SK-N-SH (cell line): Measurements from ENCODE around the gene OR52E6.

Source experiments
- ELF1 ChIP-seq: IDR thresholded peaks from 2 replicates; pipeline ENCODE4 v1.4.0; 2012
- EP300 ChIP-seq, 2 experiments: IDR thresholded peaks; 2 replicates each; pipeline versions ENCODE4 v1.4.0 to v1.6.1; 2012; ENCODE audit warnings: borderline replicate concordance in 1 of 2, low read depth in 1 of 2, low read length in 1 of 2
- FOXJ3 ChIP-seq: sonication (generic); formaldehyde crosslinking; IDR thresholded peaks from 2 replicates; pipeline ENCODE4 v1.5.1; 2020; ENCODE audit warnings: mild to moderate bottlenecking, missing genetic modification reagents
- SIN3A ChIP-seq: IDR thresholded peaks from 2 replicates; pipeline ENCODE4 v1.6.1; 2012; ENCODE audit warnings: low read depth, mild to moderate bottlenecking, low read length, moderate library complexity, borderline replicate concordance
- TF ChIP-seq, protein P1 (sequence below): fragments of 200-600 bp; sonication (generic); IDR thresholded peaks from 2 replicates; pipeline ENCODE4 v1.6.1; 2017; ENCODE audit warnings: antibody characterized with exemption, mild to moderate bottlenecking, moderate library complexity

- no peak for TF ChIP-seq FOXJ3 (CRISPR knock-in tag)
- TF ChIP-seq, protein P1, sequence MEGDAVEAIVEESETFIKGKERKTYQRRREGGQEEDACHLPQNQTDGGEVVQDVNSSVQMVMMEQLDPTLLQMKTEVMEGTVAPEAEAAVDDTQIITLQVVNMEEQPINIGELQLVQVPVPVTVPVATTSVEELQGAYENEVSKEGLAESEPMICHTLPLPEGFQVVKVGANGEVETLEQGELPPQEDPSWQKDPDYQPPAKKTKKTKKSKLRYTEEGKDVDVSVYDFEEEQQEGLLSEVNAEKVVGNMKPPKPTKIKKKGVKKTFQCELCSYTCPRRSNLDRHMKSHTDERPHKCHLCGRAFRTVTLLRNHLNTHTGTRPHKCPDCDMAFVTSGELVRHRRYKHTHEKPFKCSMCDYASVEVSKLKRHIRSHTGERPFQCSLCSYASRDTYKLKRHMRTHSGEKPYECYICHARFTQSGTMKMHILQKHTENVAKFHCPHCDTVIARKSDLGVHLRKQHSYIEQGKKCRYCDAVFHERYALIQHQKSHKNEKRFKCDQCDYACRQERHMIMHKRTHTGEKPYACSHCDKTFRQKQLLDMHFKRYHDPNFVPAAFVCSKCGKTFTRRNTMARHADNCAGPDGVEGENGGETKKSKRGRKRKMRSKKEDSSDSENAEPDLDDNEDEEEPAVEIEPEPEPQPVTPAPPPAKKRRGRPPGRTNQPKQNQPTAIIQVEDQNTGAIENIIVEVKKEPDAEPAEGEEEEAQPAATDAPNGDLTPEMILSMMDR, result no peak
- TF ChIP-seq SIN3A, result no peak
- TF ChIP-seq ELF1, result no peak
- TF ChIP-seq EP300 (IDR thresholded peaks at IDR 0.05; ENCODE audit: borderline replicate concordance in 1 of 2, low read depth in 1 of 2, low read length in 1 of 2), result no peak
Measured at GRCh38 chr11:5847711-5848110, 6.0 kb upstream of the OR52E6 start.
